ENCODE measurements around the gene RANBP3L.
"Not testable (repeated sequence)": the region's sequence is repeated elsewhere in the genome, so short reads cannot be mapped to it uniquely, and the experiment has no call there.

DNA sequence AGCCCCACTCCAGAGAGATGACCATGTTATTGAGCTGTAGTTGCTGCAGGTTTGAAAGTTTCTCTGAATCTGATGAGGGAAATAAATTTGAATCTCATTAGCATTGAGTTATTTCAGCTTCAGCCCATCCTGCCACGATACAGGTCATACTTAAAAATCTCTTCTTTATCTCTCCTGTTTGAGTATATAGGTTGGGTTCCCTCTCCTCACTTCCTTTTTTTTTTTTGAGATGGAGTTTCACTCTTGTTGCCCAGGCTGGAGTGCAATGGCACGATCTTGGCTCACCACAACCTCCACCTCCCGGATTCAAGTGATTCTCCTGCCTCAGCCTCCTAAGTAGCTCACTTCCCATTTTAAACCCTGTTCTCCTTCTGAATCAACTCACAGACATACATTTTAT lies 17.9 kb downstream of the RANBP3L start:
- TF ChIP-seq, protein P1, sequence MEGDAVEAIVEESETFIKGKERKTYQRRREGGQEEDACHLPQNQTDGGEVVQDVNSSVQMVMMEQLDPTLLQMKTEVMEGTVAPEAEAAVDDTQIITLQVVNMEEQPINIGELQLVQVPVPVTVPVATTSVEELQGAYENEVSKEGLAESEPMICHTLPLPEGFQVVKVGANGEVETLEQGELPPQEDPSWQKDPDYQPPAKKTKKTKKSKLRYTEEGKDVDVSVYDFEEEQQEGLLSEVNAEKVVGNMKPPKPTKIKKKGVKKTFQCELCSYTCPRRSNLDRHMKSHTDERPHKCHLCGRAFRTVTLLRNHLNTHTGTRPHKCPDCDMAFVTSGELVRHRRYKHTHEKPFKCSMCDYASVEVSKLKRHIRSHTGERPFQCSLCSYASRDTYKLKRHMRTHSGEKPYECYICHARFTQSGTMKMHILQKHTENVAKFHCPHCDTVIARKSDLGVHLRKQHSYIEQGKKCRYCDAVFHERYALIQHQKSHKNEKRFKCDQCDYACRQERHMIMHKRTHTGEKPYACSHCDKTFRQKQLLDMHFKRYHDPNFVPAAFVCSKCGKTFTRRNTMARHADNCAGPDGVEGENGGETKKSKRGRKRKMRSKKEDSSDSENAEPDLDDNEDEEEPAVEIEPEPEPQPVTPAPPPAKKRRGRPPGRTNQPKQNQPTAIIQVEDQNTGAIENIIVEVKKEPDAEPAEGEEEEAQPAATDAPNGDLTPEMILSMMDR (IDR thresholded peaks at IDR 0.05), result not testable (repeated sequence)
- TF ChIP-seq EZH2, EZH2phosphoT487 (IDR thresholded peaks at IDR 0.05): not testable (repeated sequence)
